ENCODE measurements around the gene LUC7L3.

LUC7L3 gene

DNA sequence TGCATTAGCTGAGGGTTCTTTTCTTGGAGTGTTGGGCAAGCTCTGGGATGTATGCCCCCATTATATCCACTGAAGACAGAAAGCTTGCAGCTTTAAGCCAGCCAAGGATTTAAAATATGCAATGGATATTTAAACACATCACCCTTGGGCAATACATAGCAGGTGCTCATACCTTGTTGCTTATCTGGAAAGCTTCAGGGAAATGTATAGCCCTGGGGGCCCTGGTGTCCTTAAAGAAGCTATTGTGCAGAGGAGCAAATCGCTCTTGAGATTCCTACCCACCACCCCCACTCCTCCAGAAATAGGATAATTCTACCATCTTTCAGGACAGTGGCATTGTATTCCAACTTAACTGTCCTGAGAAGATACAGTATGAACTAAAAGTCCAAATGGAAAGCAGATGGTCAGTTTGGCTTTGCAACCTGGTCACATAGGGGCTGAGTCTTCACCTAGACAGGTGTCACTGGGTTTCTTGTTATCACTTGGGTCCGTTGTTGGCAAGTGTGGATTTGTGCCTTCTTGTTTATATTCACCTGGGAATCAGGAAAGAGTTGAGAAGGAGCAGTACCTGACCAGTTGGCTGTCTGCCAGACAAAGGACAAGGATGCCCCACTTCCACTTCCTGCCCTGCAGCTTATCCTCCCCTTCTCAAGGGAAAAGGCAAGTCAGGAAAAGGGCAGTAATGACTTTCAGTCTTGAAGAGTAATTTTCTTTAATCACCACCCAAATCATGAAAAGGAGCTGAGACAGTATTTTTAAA, 44.5 kb downstream of the LUC7L3 start:
- DNase-seq: no peak

DNA sequence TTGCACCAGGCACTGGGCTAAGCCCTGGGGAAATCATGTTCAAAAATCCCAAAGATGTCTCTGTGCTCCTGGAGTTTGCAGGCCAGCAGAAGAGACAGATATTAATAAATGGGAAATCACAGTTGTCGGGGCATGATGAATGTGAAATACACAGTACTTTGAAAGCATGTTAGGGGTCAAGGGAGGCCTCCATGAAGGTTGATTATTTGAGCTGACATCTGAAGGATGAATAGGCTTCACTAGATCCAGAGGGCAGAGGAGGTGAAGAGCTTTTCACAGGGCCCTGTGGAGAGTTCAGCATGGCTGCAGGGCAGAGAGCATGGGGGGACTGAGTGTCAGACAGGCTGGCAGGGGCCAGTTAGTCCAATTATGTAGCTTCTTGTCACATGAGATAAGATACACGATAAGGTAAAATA, 45.3 kb downstream of the LUC7L3 start:
- DNase-seq: no peak

DNA sequence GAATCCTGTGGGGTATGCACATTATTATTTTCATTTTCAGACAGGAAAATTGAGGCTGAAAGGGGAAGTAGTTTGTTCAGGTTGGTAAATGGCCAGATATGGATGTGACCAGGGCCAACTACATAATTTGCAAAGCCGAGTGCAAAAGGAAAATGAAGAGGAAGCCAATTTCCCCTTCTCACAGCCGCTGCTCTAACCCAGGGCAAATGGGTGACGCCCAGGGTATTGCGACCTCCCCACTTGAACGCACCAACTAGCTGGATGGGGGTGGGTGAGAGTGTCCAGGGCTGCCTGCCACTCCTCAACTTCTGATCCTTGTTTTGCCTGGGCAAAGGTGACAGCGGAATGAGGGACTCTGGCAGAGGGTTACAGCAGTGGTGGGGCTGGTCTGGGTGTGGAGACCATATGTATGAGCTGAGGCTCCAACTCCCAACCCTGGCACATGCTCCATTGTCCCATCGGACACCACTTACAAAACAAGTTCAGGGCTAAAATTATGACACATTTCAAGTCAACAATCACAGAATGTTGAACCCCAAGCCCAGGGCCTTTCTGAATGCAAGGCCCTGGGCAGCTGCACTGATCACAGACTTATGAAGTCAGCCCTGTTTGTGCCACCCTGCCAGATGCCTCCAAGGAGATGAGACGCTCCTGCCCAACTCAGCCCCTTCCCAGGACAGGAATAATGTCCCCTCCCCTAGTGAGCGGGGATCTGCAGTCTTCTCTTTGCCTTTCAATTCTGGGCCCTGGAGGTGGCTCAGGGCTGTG, 46.2 kb downstream of the LUC7L3 start:
- no peak for DNase-seq

- DNase-seq: no peak
These were observed 47.0 kb downstream of the LUC7L3 start for GRCh38 chr17:50766222-50767023.

- no peak for DNase-seq
These were observed 47.6 kb downstream of the LUC7L3 start for GRCh38 chr17:50767030-50767429.

- no peak for DNase-seq
These were observed 48.0 kb downstream of the LUC7L3 start, which contains the start of gene ANKRD40CL for GRCh38 chr17:50767446-50767845. Gene ANKRD40CL (minus strand): TSS chr17:50767518. CDS start chr17:50766913, 605 bp downstream.

GRCh38 chr17:50768346-50768761, 49.0 kb downstream of the LUC7L3 start:
- no peak for DNase-seq

DNA sequence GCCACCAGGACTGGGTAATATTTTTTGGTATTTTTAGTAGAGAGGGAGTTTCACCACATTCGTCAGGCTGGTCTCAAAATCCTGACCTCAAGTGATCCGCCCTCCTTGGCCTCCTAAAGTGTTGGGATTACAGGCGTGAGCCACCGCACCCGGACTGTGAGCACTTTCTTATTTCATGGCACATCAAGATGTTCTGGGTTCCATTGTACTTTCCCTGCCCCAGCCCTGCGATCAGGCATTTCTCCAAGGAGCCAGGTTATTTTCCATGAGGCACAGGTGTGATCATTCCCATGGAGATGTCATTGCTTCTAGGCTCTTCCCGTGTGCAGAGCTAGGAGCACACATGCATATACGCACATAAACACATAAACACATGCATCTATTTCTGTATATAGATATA, 50.5 kb downstream of the LUC7L3 start:
- DNase-seq: no peak

DNA sequence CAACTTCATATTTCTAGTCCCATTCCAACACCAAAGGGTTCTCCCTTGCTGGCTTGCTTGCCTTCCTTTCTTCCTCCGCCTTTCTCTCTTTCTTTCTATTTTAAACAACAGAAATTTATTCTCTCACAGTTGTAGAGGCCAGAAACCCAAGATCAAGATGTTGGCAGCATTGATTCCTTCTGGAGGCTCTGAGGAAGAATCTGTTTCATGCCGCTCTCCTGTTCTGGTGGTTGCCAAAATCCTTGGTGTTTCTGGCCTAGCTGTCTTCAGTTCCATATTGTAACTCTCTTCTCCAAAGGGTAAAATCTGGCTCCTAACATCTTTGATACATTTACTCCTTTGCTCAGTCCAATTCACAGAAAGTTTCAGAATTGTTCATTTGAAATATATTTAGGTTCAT, 50.9 kb downstream of the LUC7L3 start:
- no peak for DNase-seq

DNA sequence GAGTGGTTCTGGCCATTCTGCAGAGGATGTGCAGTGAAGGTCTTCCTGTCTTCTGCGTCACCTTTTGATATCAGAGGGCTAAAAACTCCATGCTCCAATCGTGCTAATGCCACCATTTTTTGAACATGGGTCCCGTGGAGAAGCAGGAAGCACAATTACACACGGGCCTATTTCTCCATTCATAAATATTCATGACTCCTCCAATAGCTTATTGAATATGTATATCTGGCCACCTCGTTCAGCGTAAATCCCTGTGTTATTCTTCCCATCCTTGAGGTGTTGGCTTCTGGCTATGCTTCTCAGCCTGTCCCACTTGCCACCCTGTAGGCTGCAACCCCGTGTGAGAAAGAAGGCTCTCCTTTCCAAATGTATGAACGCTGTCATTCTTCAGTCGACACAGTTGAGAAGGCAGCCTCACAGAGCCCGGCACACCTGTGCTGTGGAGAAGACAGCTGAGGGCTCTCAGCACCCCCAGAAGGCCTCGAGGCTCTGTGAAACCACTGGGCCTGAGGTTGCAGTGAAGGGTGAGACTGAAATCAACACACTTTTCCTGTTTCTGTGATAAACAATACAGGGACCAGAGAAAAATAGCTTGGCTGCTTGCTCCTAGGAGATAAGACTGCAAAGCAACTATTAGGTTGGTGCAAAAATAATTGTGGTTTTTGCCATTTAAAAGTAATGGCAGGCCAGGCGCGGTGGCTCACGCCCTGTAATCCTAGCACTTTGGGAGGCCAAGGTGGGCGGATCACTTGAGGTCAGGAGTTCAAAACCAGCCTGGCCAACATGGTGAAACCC, 52.8 kb downstream of the LUC7L3 start:
- no peak for DNase-seq

GRCh38 chr17:50774225-50774803, 54.9 kb downstream of the LUC7L3 start:
- no peak for DNase-seq

DNA sequence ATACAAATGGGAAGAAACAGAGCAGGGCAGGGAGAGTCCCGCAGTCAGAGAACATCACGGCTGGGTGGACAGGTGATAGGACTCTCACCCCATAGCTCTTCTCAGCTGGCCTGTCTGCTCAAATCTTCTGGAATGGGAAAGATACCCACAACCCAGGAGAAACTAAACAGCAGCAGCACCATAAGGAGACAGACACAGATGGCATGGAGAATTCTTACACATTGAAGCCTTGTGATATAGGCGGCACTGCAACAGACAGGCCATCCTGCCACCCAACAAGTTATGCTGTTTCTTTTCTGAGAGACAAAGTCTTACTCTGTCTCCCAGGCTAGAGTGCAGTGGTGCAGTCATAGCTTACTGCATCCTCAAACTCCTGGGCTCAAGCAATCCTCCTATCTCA, 56.5 kb downstream of the LUC7L3 start:
- DNase-seq: no peak

GRCh38 chr17:50778471-50778870, 59.1 kb downstream of the LUC7L3 start:
- DNase-seq: no peak

DNA sequence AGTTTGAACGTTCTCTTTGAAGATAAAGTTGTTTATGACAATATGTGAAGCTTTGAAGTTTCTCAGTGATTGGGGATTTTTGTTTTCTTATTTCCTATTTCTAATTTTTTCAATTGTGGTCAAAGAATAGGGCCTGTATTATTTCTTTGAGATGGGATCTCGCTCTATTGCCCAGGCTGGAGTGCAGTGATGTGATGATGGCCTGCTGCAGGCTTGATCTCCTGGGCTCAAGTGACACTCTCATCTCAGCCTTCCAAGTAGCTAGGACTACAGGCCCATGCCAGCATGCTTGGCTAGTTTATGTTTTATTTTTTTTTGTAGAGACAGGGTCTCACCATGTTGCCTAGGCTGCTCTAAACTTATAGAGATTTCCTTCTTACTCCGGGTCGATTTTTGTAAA, 59.6 kb downstream of the LUC7L3 start:
- no peak for DNase-seq

- DNase-seq: peak in 1 of 2 experiments; percentile 3
These were observed 60.4 kb downstream of the LUC7L3 start for GRCh38 chr17:50779747-50780353.

- no peak for DNase-seq
These were observed 61.8 kb downstream of the LUC7L3 start for GRCh38 chr17:50781167-50781566.

DNA sequence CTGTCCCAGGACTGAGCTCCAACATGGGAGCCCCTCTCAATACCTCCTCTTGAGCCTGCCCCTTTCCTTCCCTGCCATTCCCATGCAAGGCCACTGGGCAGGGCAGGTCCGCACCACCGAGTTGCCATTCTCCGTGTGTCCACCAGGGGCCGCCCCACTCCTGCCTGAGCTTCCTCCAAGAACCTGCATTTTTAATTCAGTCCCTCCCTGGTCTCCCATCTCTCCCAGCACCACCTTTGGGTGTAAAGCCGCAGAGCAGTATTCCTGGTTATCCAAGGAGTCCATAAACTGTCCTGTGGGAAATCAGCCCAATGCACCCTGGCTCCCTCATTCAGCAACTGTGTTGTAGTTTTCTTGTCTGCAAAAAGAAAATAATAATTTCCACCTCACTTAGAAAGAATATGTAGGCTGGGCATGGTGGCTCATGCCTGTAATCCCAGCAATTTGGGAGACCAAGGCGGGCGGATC, 63.8 kb downstream of the LUC7L3 start:
- peak; percentile 62 to 75 for DNase-seq

DNA sequence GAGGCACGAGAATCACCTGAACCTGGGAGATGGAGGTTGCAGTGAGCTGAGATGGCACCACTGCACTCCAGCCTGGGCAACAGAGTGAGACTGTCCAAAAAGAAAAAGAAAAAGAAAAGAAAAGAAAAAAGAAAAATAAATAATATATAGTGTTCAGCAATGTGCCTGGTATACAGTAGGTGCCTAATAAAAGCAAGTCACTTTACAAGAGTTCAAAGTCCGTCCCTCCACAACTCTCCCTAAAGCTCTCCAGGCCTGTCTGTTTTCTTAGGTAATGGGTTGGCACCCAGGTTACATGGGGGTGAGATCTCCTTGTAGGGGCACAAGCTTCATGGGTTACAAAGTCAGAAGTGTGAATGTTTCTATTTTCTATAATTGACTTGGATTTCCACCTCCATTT, 64.5 kb downstream of the LUC7L3 start:
- no peak for DNase-seq

- DNase-seq: no peak
These were observed 65.7 kb downstream of the LUC7L3 start for GRCh38 chr17:50785126-50785525.

GRCh38 chr17:50785946-50786570, 66.7 kb downstream of the LUC7L3 start:
- no peak for DNase-seq

DNA sequence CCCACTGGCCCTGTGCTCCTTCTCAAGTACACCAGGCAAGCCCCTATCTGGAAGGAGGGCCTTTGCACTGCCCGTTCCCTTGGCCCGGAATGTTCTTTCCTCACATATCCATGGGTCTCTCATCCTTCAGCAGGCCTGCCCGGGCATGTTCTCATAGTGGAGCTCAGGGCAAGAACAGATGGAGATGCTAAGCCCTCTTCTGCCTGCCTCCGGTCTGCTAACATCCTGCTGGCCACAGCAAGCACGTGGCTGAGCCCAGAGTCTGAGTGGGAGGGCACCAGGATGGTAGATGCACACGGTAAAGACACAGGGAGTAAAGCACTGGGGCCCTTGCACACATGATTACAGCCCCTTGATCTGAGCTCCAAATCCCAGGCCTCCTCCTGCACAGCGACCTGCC, 67.7 kb downstream of the LUC7L3 start:
- DNase-seq: no peak
